Inflammatory macrophage treated with lipopolysaccharide for 1 hour (primary cell): ENCODE results near the gene GGCT.

ENCODE experiments used
- DNase-seq, 2 donors: peaks; one replicate each; pipeline ENCODE4 v3.0.0-alpha.2; 2020 to 2022

The GGCT gene

GRCh38 chr7:30476459-30477145 is 28.0 kb downstream of the GGCT start:
- peak; percentile 65 to 78 for DNase-seq

GRCh38 chr7:30475580-30475979 is 29.0 kb downstream of the GGCT start:
- DNase-seq, result no peak

GRCh38 chr7:30474893-30475292 is 29.7 kb downstream of the GGCT start:
- peak in 1 of 2 donors; percentile 58 for DNase-seq

GRCh38 chr7:30474485-30474884 is 30.1 kb downstream of the GGCT start:
- no peak for DNase-seq

- no peak for DNase-seq
Measured at GRCh38 chr7:30473903-30474302, 30.7 kb downstream of the GGCT start.

- DNase-seq, result no peak
Measured at GRCh38 chr7:30472784-30473775, 31.5 kb downstream of the GGCT start.

- DNase-seq, result no peak
Measured at GRCh38 chr7:30472081-30472783, 32.4 kb downstream of the GGCT start.

GRCh38 chr7:30471205-30471604 is 33.4 kb downstream of the GGCT start:
- DNase-seq, result no peak

- no peak for DNase-seq
Measured at GRCh38 chr7:30470771-30471170, 33.9 kb downstream of the GGCT start.

GRCh38 chr7:30470163-30470770 is 34.4 kb downstream of the GGCT start:
- no peak for DNase-seq

- peak; percentile 33 to 55 for DNase-seq
Measured at GRCh38 chr7:30469303-30469702, 35.3 kb downstream of the GGCT start.

- no peak for DNase-seq
Measured at GRCh38 chr7:30468791-30469190, 35.8 kb downstream of the GGCT start.

- DNase-seq, result peak; percentile 43 to 47
Measured at GRCh38 chr7:30468041-30468440, 36.6 kb downstream of the GGCT start.

- no peak for DNase-seq
Measured at GRCh38 chr7:30467271-30467670, 37.4 kb downstream of the GGCT start.

GRCh38 chr7:30466266-30466665 is 38.4 kb downstream of the GGCT start:
- no peak for DNase-seq

- DNase-seq, result no peak
Measured at GRCh38 chr7:30465811-30466180, 38.8 kb downstream of the GGCT start.

- DNase-seq, result no peak
Measured at GRCh38 chr7:30465046-30465810, 39.4 kb downstream of the GGCT start.

GRCh38 chr7:30464231-30464671 is 40.4 kb downstream of the GGCT start:
- DNase-seq, result peak; percentile 48 to 57

GRCh38 chr7:30463405-30464145 is 41.1 kb downstream of the GGCT start:
- DNase-seq, result peak; percentile 48 to 73

- DNase-seq, result peak; percentile 87 to 94
Measured at GRCh38 chr7:30462179-30462578, 42.5 kb downstream of the GGCT start.

- no peak for DNase-seq
Measured at GRCh38 chr7:30460246-30460633, 44.4 kb downstream of the GGCT start.
